ENCODE measurements around the gene RNF166. TPM values are rescaled to one million over a fixed set of nuclear protein-coding genes. Genes with fewer than 3 reads are reported as not detected.

The RNF166 gene
- total and polyA plus RNA-seq, 4 donors, result 6.5 to 9.1 (median 7.6) TPM

GRCh38 chr16:88649924-88650748 is 56.1 kb downstream of the RNF166 start:
- TF ChIP-seq SP1 (IDR thresholded peaks at IDR 0.05) (no peak), JUND (IDR thresholded peaks at IDR 0.05) (no peak), ZBTB33 (IDR thresholded peaks at IDR 0.05) (no peak), HNF4G (IDR thresholded peaks at IDR 0.05) (no peak), RAD21 (IDR thresholded peaks at IDR 0.05) (no peak), MAX (IDR thresholded peaks at IDR 0.05) (no peak)
- H3K9ac ChIP-seq (ENCODE audit: low read depth in 1 of 2, low read length in 2 of 2), result peak overlapping the region; percentile 14 to 45
- no peak for DNase-seq (ENCODE audit: low spot score)
- peak overlapping the region; percentile 44 to 57 (median 47) for H3K4me3 ChIP-seq (ENCODE audit: low read depth in 1 of 3, low read length in 3 of 3)
- H3K36me3 ChIP-seq (ENCODE audit: control insufficient read depth in 4 of 4, insufficient read depth in 3 of 4, low read depth in 1 of 4, low read length in 3 of 4), result peaks cover 9 to 21% (median 15%) of the 10 kb centered on the region in 4 donors
- no peaks in the 10 kb centered on the region for H3K27me3 ChIP-seq (ENCODE audit: control insufficient read depth in 4 of 4, insufficient read depth in 4 of 4, low read length in 3 of 4)
- peaks cover 0 to 11% (median 3%) of the 10 kb centered on the region in 4 donors for H3K4me1 ChIP-seq (ENCODE audit: control insufficient read depth in 4 of 4, insufficient read depth in 4 of 4, low read length in 3 of 4)
- no peaks in the 10 kb centered on the region for H3K9me3 ChIP-seq (ENCODE audit: control insufficient read depth in 4 of 4, low read length in 3 of 4)
- peak overlapping the region; percentile 80 to 82 for H3K27ac ChIP-seq (ENCODE audit: low read depth in 1 of 2, low read length in 2 of 2)
- 51% methylated on average over 37 of the region's 37 CpGs for WGBS

- Histone ChIP-seq H3K4me1 (ENCODE audit: control insufficient read depth in 4 of 4, insufficient read depth in 4 of 4, low read length in 3 of 4) (peaks cover 0 to 11% (median 3%) of the 10 kb centered on the region in 4 donors), H3K9me3 (ENCODE audit: control insufficient read depth in 4 of 4, low read length in 3 of 4) (no peaks in the 10 kb centered on the region), H3K27ac (ENCODE audit: low read depth in 1 of 2, low read length in 2 of 2) (peak overlapping the region; percentile 80 to 82), H3K36me3 (ENCODE audit: control insufficient read depth in 4 of 4, insufficient read depth in 3 of 4, low read depth in 1 of 4, low read length in 3 of 4) (peaks cover 3 to 14% (median 11%) of the 10 kb centered on the region in 4 donors), H3K9ac (ENCODE audit: low read depth in 1 of 2, low read length in 2 of 2) (peak overlapping the region in 1 of 2 donors; percentile 45), H3K27me3 (ENCODE audit: control insufficient read depth in 4 of 4, insufficient read depth in 4 of 4, low read length in 3 of 4) (no peaks in the 10 kb centered on the region), H3K4me3 (ENCODE audit: low read depth in 1 of 3, low read length in 3 of 3) (peak overlapping the region in 2 of 3 donors; percentile 44 to 57)
- WGBS, result 68% methylated on average over 20 of the region's 20 CpGs
- TF ChIP-seq YY1 (IDR thresholded peaks at IDR 0.05) (no peak), FOXA1 (IDR thresholded peaks at IDR 0.05) (no peak), CTCF (IDR thresholded peaks at IDR 0.05; ENCODE audit: low read depth, low read length, missing input control) (no peak), EGR1 (IDR thresholded peaks at IDR 0.05; ENCODE audit: low read depth in 2 of 2) (no peak), TAF1 (conservative IDR thresholded peaks at IDR 0.05) (no peak), HNF4G (IDR thresholded peaks at IDR 0.05) (no peak), RXRA (IDR thresholded peaks at IDR 0.05) (no peak)
- no peak for DNase-seq (ENCODE audit: low spot score)
These were observed 56.8 kb downstream of the RNF166 start for GRCh38 chr16:88649195-88649923.
